GM23338 (cell line): ENCODE data around the gene IWS1. TPM values are rescaled to one million over a fixed set of nuclear protein-coding genes. Genes with fewer than 3 reads are reported as not detected.

ENCODE experiments used
- ATAC-seq: fragments of 200-7000 bp; cut with Tn5 transposase; 3 replicates; pipeline ENCODE4 v1.9.1; 2020
- DNase-seq: peaks from one replicate; pipeline ENCODE4 v3.0.0-alpha.2; 2015; ENCODE audit warnings: low spot score
- H2AFZ ChIP-seq: fragments of 200-600 bp; sonication (generic); 2 replicates; pipeline ENCODE4 v1.8.0; 2016; ENCODE audit warnings: antibody characterized with exemption, mild to moderate bottlenecking, moderate library complexity
- H3F3A ChIP-seq: fragments of 200-600 bp; sonication (generic); replicated peaks from 2 replicates; pipeline ENCODE4 v1.8.0; 2017; ENCODE audit warnings: antibody characterized with exemption, mixed run types, low read depth
- H3K27ac ChIP-seq: fragments of 200-600 bp; sonication (generic); 2 replicates; pipeline ENCODE4 v1.6.1; 2016; ENCODE audit warnings: low read depth
- H3K27me3 ChIP-seq: fragments of 200-600 bp; sonication (generic); 2 replicates; pipeline ENCODE4 v1.8.0; 2016; ENCODE audit warnings: mild to moderate bottlenecking, mixed run types, moderate library complexity; ENCODE audit not compliant: insufficient read depth
- H3K36me3 ChIP-seq: fragments of 200-600 bp; sonication (generic); 2 replicates; pipeline ENCODE4 v1.8.0; 2016; ENCODE audit warnings: mild to moderate bottlenecking; ENCODE audit not compliant: insufficient read depth
- H3K4me1 ChIP-seq: fragments of 200-600 bp; sonication (generic); 2 replicates; pipeline ENCODE4 v1.8.0; 2016; ENCODE audit warnings: mild to moderate bottlenecking, moderate library complexity; ENCODE audit not compliant: insufficient read depth
- H3K4me2 ChIP-seq: fragments of 200-600 bp; sonication (generic); 2 replicates; pipeline ENCODE4 v1.7.1; 2017; ENCODE audit warnings: mixed run types
- H3K4me3 ChIP-seq: fragments of 200-600 bp; sonication (generic); 2 replicates; pipeline ENCODE4 v1.6.1; 2016; ENCODE audit warnings: mixed run types
- H3K79me2 ChIP-seq: fragments of 200-600 bp; sonication (generic); replicated peaks from 2 replicates; pipeline ENCODE4 v1.8.0; 2017; ENCODE audit warnings: mild to moderate bottlenecking; ENCODE audit not compliant: insufficient read depth
- H3K9me2 ChIP-seq: fragments of 200-600 bp; sonication (generic); 2 replicates; pipeline ENCODE4 v1.8.0; 2017; ENCODE audit not compliant: insufficient read depth
- H4K20me1 ChIP-seq: fragments of 200-600 bp; sonication (generic); replicated peaks from 2 replicates; pipeline ENCODE4 v1.8.0; 2017; ENCODE audit warnings: mild to moderate bottlenecking; ENCODE audit not compliant: insufficient read depth
- H3K27ac Mint-ChIP-seq: 2 replicates; pipeline ENCODE4 v1.8.0; 2020; ENCODE audit warnings: inconsistent platforms, mild to moderate bottlenecking, moderate library complexity, mixed read lengths
- H3K27me3 Mint-ChIP-seq: 3 replicates; pipeline ENCODE4 v1.8.0; 2022; ENCODE audit warnings: low read depth, mild to moderate bottlenecking, moderate library complexity, mixed read lengths, inconsistent platforms; ENCODE audit not compliant: insufficient read depth, poor library complexity
- H3K36me3 Mint-ChIP-seq: 3 replicates; pipeline ENCODE4 v1.8.0; 2021; ENCODE audit warnings: low read depth, mild to moderate bottlenecking, inconsistent platforms, moderate library complexity, mixed read lengths
- H3K4me1 Mint-ChIP-seq: 3 replicates; pipeline ENCODE4 v1.8.0; 2020; ENCODE audit warnings: mild to moderate bottlenecking, inconsistent platforms, mixed read lengths
- H3K4me3 Mint-ChIP-seq: 3 replicates; pipeline ENCODE4 v1.8.0; 2021; ENCODE audit warnings: moderate library complexity, mild to moderate bottlenecking, inconsistent platforms, mixed read lengths
- H3K9me3 Mint-ChIP-seq: 3 replicates; pipeline ENCODE4 v1.8.0; 2020; ENCODE audit warnings: moderate library complexity, mild to moderate bottlenecking, inconsistent platforms, mixed read lengths
- CREB1 ChIP-seq: fragments of 250-450 bp; sonication (Bioruptor Pico); IDR thresholded peaks from 2 replicates; pipeline ENCODE4 v1.5.0; 2020; ENCODE audit warnings: low read depth, mild to moderate bottlenecking, moderate library complexity
- CTCF ChIP-seq, 2 experiments: fragments of 200-600 bp in 1 of 2; sonication (generic) in 1 of 2; conservative IDR thresholded peaks; 2 replicates each; pipeline versions ENCODE4 v1.5.1 to v1.6.1; 2016 to 2017; ENCODE audit warnings: antibody characterized with exemption in 2 of 2, low read depth in 2 of 2, mild to moderate bottlenecking in 2 of 2, moderate library complexity in 1 of 2
- ETS1 ChIP-seq: IDR thresholded peaks from 2 replicates; pipeline ENCODE4 v1.6.1; 2016; ENCODE audit warnings: antibody characterized with exemption
- EZH2 ChIP-seq: fragments of 200-600 bp; sonication (generic); IDR thresholded peaks from one replicate; pipeline ENCODE4 v1.8.0; 2017; ENCODE audit warnings: antibody characterized with exemption, mild to moderate bottlenecking, low read depth; ENCODE audit not compliant: unreplicated experiment
- EZH2phosphoT487 ChIP-seq: fragments of 200-600 bp; sonication (generic); IDR thresholded peaks from one replicate; pipeline ENCODE4 v1.8.1; 2018; ENCODE audit warnings: antibody characterized with exemption; ENCODE audit not compliant: unreplicated experiment
- JUNB ChIP-seq: IDR thresholded peaks from one replicate; pipeline ENCODE4 v1.6.1; 2016; ENCODE audit warnings: antibody characterized with exemption; ENCODE audit not compliant: unreplicated experiment
- NANOG ChIP-seq: IDR thresholded peaks from 2 replicates; pipeline ENCODE4 v1.6.1; 2016; ENCODE audit warnings: antibody characterized with exemption, borderline replicate concordance
- POLR2AphosphoS5 ChIP-seq: IDR thresholded peaks from 2 replicates; pipeline ENCODE4 v1.6.1; 2016; ENCODE audit warnings: antibody characterized with exemption, low read depth
- STAT1 ChIP-seq: IDR thresholded peaks from one replicate; pipeline ENCODE4 v1.6.1; 2016; ENCODE audit warnings: antibody characterized with exemption; ENCODE audit not compliant: unreplicated experiment
- ZNF114 ChIP-seq: fragments of 250-450 bp; sonication (Bioruptor Pico); IDR thresholded peaks from 2 replicates; pipeline ENCODE4 v1.5.0; 2020; ENCODE audit warnings: mild to moderate bottlenecking, moderate library complexity
- ZNF331 ChIP-seq: fragments of 250-450 bp; sonication (Bioruptor Pico); IDR thresholded peaks from 2 replicates; pipeline ENCODE4 v1.5.0; 2020; ENCODE audit warnings: low read depth, mild to moderate bottlenecking, moderate library complexity
- ZNF462 ChIP-seq: fragments of 250-450 bp; sonication (Bioruptor Pico); IDR thresholded peaks from 2 replicates; pipeline ENCODE4 v1.5.0; 2020; ENCODE audit warnings: mild to moderate bottlenecking, moderate library complexity
- polyA plus RNA-seq: library from polyadenylated mRNA; unstranded; fragments of >200 nt; fragmentation: Nextera tagmentation; extraction: Ambion mirVana; gene quantifications from 2 replicates; pipeline ENCODE4 v1.2.1, GENCODE V29; 2016
- total RNA-seq: library from RNA; depleted of rRNA; stranded (reverse); fragments of >200 nt; shearing (Covaris generic); gene quantifications from 2 replicates; pipeline ENCODE4 v1.2.3, GENCODE V29; 2014

The IWS1 gene
- total and polyA plus RNA-seq, 2 experiments from 2014 or later, result 82.8 to 97.2 TPM

DNA sequence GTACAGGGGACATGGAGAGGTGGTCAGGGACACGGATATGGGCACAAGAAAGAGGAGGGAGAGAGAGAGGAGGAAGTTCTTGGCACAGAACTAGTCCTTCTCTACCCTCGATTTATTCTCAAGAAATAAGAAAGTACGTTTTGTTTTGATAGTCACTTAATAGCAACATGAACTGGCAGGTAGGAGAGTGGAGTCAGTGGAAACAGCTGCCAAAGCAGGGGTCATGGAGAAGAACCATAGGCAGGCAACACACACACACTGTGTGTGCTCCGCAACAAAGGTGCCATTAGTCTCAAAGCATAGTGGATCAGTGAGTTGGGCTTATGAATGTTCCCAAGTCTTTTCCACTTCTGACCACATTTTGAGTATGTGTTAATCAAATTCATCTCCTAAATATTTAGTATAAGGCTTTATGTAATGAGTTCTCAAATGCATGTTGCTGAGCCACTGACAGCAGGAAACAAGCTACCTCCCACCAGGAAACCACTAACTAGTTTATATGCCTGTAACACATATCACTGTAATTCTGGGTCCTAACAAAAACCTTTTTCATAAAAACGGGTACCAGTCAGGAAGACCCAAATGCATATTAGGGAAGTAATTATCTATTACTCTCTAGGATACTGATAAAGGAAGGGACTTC lies 41.1 kb downstream of the IWS1 start:
- H3K9me2 ChIP-seq, result no peaks in the 10 kb centered on the region
- Mint-ChIP-seq H3K27me3 (no peaks in the 10 kb centered on the region), H3K27ac (peak overlapping the region; percentile 47; the same call in 1 of the 2 replicates), H3K36me3 (peaks cover 83% of the 10 kb centered on the region), H3K9me3 (no peaks in the 10 kb centered on the region), H3K4me3 (no peak overlapping the region), H3K4me1 (peaks cover 26% of the 10 kb centered on the region)
- 0 out of 2 replicates have a peak, but pooled peaks cover 11% of the 10 kb centered on the region for H4K20me1 ChIP-seq
- no peak for DNase-seq
- H3K27me3 ChIP-seq, result no peaks in the 10 kb centered on the region
- peaks cover 15% of the 10 kb centered on the region for H3K4me1 ChIP-seq
- no peak overlapping the region for H2AFZ ChIP-seq
- TF ChIP-seq EZH2phosphoT487, result no peak
- TF ChIP-seq POLR2AphosphoS5, result no peak
- TF ChIP-seq NANOG, result no peak
- TF ChIP-seq ETS1, result no peak
- no peak for TF ChIP-seq ZNF462
- TF ChIP-seq CREB1, result no peak
- no peak for TF ChIP-seq STAT1
- no peak for TF ChIP-seq ZNF331 (CRISPR knock-in tag)
- TF ChIP-seq ZNF114 (CRISPR knock-in tag), result no peak
- no peak for TF ChIP-seq JUNB
- no peak for TF ChIP-seq CTCF (conservative IDR thresholded peaks at IDR 0.05; ENCODE audit: low read depth in 2 of 2)
- no peak for TF ChIP-seq EZH2
- no peaks in the 10 kb centered on the region; the same call in 1 of the 2 replicates for H3K79me2 ChIP-seq
- H3K36me3 ChIP-seq, result peaks cover 49% of the 10 kb centered on the region
- no peaks in the 10 kb centered on the region; the same call in 1 of the 2 replicates for H3F3A ChIP-seq
- no peak overlapping the region for H3K4me3 ChIP-seq
- no peak for ATAC-seq
- H3K4me2 ChIP-seq, result no peak overlapping the region
- H3K27ac ChIP-seq, result no peak overlapping the region
